GM12874 (cell line): Measurements from ENCODE around the gene ACHE.

Source experiments
- TF ChIP-seq, protein P1 (sequence below): IDR thresholded peaks from 2 replicates; pipeline ENCODE4 v1.5.1; 2011; ENCODE audit warnings: low read depth, mild to moderate bottlenecking, control low read depth, low read length, moderate library complexity; ENCODE audit not compliant: insufficient read depth

ACHE gene

DNA sequence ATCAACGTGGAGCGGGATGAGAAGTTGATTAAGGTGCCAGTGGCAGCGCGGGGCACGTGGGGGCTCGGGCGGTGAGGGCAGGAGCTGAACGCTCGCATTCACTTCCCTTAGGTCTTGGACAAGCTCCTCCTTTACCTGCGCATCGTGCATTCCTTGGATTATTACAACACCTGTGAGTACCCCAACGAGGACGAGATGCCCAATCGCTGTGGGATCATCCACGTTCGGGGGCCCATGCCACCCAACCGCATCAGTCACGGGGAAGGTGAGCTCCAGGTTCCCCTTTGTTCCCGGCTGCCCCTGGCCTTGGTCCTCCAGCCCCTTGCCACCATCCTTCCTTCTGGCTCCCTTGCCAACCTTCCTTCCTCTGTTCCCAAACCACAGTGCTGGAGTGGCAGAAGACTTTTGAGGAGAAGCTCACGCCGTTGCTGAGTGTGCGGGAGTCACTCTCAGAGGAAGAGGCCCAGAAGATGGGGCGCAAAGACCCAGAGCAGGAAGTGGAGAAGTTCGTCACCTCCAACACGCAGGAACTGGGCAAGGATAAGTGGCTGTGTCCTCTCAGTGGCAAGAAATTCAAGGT, 8.7 kb downstream of the ACHE start:
- TF ChIP-seq, protein P1, sequence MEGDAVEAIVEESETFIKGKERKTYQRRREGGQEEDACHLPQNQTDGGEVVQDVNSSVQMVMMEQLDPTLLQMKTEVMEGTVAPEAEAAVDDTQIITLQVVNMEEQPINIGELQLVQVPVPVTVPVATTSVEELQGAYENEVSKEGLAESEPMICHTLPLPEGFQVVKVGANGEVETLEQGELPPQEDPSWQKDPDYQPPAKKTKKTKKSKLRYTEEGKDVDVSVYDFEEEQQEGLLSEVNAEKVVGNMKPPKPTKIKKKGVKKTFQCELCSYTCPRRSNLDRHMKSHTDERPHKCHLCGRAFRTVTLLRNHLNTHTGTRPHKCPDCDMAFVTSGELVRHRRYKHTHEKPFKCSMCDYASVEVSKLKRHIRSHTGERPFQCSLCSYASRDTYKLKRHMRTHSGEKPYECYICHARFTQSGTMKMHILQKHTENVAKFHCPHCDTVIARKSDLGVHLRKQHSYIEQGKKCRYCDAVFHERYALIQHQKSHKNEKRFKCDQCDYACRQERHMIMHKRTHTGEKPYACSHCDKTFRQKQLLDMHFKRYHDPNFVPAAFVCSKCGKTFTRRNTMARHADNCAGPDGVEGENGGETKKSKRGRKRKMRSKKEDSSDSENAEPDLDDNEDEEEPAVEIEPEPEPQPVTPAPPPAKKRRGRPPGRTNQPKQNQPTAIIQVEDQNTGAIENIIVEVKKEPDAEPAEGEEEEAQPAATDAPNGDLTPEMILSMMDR: no peak

DNA sequence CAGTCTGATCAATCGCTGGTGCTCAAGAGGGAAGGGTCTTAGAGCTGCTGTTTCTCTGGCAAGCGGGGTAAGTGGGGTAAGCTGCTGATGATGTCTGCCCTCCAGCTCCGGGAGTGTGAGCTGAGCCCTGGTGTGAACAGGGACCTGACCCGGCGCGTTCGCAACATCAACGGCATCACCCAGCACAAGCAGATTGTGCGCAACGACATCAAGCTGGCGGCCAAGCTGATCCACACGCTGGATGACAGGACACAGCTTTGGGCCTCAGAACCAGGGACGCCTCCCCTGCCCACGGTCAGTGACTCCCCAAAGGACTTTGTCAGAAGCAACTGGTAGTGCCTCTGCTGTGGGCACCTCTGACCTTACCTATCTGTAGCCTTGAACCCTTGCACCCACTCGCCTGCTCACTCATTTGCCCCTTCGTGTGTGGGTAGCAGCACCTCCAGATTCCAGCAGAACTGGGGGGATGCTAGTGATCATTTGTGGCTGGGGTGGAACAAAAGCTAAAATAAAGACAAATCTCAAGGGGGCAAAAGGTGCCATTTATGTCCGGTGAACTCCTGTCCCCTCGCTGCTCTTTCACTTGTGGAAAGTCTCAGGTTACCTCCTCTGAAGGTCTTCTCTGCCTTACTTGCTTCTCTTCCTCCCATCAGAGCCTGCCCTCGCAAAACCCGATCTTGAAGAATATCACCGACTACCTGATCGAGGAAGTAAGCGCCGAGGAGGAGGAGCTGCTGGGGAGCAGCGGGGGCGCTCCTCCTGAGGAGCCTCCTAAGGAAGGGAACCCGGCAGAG, 9.3 kb downstream of the ACHE start:
- TF ChIP-seq, protein P1: no peak

DNA sequence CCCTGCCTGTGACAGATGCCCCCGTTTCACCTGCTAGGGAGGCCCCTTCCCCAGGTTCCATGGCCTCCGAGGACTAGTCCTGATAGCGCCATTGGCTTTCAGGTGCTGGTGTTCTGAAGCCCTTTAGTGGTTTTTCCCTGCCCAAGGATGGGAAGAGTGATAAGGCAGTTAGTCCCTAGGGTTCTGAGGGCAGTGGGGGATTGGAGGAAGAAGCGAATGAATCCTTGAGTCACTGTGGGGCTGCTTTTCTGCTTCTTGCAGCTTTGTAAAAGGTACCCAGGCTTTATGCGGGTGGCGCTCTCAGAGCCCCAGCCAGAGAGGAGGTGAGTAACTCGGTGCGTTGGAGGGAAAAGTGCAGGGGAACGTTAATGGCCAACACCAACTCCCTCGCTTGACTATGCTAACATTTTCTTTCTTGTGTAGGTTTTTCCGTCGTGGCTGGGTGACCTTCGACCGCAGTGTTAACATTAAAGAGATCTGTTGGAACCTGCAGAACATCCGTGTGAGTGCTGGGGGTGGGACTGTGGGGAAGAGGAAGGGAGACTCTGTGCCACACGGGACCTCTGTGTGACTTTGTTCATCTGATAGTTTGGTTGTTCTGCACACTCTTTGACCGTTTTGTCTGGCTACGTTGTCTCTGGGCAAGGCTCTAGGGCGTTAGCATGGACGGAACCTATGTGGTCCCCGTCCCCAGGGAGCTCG, 10.1 kb downstream of the ACHE start:
- TF ChIP-seq, protein P1: no peak

DNA sequence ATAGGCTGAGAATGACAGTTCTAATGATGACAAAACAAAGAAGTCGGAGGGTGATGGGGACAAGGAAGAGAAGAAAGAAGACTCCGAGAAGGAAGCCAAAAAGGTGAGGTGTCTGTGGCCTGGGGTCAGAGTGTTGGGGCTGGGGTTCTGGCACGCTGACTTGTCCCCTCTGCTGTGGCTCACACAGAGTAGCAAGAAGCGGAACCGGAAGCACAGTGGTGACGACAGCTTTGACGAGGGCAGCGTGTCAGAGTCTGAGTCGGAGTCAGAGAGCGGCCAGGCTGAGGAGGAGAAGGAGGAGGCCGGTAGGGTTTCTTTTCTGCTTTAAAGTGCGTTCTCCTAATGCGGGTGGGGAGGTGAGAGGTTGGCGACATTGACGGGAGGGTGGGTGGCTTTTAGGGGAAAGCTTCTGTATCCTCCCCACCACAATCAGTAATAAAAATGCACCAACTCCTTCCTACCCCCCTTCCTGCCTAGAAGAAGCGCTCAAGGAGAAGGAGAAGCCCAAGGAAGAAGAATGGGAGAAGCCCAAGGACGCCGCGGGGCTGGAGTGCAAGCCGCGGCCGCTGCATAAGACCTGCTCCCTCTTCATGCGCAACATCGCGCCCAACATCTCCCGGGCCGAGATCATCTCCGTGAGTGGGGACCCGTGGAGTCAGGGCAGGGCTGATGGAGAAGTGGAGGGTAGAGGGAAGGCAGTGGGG, 10.8 kb downstream of the ACHE start:
- TF ChIP-seq, protein P1: no peak

DNA sequence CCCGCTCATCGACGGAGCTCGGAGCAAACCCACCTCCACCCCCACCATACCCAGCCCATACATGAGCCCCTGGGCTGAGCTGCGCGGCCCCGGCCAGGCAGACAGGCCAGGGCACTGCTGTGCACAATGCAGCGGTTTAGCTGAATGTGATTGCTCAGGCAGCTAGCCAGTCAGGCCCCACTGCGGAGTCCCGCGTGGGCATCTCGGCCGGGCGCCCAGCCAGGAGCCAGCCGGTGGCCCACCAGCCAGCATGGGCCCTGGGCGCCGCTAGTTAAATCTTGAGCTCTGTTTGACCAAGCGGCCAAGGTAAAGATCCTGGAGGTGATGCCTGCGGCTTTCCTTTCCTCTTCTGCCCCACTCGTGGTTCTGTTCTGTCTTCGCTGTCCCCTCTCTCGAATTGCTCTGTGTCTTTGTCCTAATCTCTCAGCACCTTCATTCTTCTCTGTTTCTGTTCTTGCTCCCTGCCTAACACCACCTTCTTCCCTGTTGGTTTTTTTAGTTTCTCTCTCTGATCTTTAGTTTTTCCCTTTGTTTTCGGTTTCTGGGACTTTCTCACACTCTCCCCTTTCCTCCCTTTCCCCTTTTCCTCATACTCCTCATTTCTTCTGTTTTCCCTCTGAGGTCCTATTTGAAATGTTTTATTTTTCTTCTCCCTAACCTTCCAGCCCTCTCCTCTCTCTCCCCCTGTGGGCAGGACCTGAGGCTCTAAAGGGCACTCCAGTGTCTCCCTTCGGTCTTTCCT, 12.7 kb downstream of the ACHE start:
- TF ChIP-seq, protein P1: no peak

DNA sequence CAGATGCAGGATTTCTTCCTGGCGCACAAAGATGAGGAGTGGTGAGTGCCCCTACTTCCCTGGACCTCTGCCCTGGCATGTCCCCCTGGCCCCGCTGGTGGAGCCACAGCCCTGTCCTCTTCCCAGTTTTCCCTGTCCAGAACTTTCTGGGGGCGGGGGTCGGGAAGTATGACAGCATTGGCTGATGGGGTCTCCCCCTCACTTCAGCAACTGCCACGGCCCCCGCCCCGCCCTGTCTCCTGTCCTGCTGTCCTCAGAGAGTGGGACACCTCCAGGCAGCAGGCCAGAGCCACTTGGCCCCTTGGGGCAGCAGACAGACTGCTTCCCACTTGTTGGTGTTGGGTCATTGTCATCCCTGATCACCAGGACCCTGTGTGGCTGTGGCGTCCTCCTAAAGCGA, 13.5 kb downstream of the ACHE start:
- TF ChIP-seq, protein P1: no peak
